NCI-H2196 treated with DMSO at 0.1 percent for 48 hours (cell line): ENCODE measurements around the gene KCNK13.
"Not testable (repeated sequence)": the region's sequence is repeated elsewhere in the genome, so short reads cannot be mapped to it uniquely, and the experiment has no call there.

Source experiments
- DNase-seq: peaks from one replicate; lab custom pipeline; 2025; ENCODE audit not compliant: unreplicated experiment; lab: John Stamatoyannopoulos, UW

Gene KCNK13

GRCh38 chr14:90060965-90061684 is 669 bp upstream of the KCNK13 start:
- DNase-seq = no peak

GRCh38 chr14:90062127-90062794 is 467 bp downstream of the KCNK13 start:
- no peak for DNase-seq

- DNase-seq = no peak
Observed at GRCh38 chr14:90062822-90063539, 1.2 kb downstream of the KCNK13 start.

GRCh38 chr14:90072350-90072749 is 10.6 kb downstream of the KCNK13 start:
- no peak for DNase-seq

GRCh38 chr14:90079576-90079975 is 17.8 kb downstream of the KCNK13 start:
- DNase-seq = no peak

- DNase-seq = no peak
Observed at GRCh38 chr14:90087433-90087832, 25.6 kb downstream of the KCNK13 start.

GRCh38 chr14:90088176-90088575 is 26.4 kb downstream of the KCNK13 start:
- no peak for DNase-seq

- not testable (repeated sequence) for DNase-seq
Observed at GRCh38 chr14:90089486-90089885, 27.7 kb downstream of the KCNK13 start.

GRCh38 chr14:90091393-90091792 is 29.6 kb downstream of the KCNK13 start:
- no peak for DNase-seq

- DNase-seq = no peak
Observed at GRCh38 chr14:90093942-90094595, 32.3 kb downstream of the KCNK13 start.

- no peak for DNase-seq
Observed at GRCh38 chr14:90095096-90095495, 33.3 kb downstream of the KCNK13 start.

GRCh38 chr14:90096566-90096965 is 34.8 kb downstream of the KCNK13 start:
- no peak for DNase-seq

GRCh38 chr14:90103808-90104207 is 42.0 kb downstream of the KCNK13 start:
- DNase-seq = no peak

- no peak for DNase-seq
Observed at GRCh38 chr14:90105756-90106155, 44.0 kb downstream of the KCNK13 start.

GRCh38 chr14:90107789-90108188 is 46.0 kb downstream of the KCNK13 start:
- no peak for DNase-seq

GRCh38 chr14:90109858-90110257 is 48.1 kb downstream of the KCNK13 start:
- no peak for DNase-seq

- DNase-seq = no peak
Observed at GRCh38 chr14:90111895-90112534, 50.2 kb downstream of the KCNK13 start.

GRCh38 chr14:90114554-90114953 is 52.8 kb downstream of the KCNK13 start:
- DNase-seq = no peak

- no peak for DNase-seq
Observed at GRCh38 chr14:90115780-90116179, 54.0 kb downstream of the KCNK13 start.

GRCh38 chr14:90116444-90116843 is 54.6 kb downstream of the KCNK13 start:
- DNase-seq = no peak

GRCh38 chr14:90118027-90118426 is 56.2 kb downstream of the KCNK13 start:
- DNase-seq = no peak
